IPS-NIHi7 (cell line): ENCODE data around the gene CCDC177.

Experiments
- DNase-seq: peaks from one replicate; pipeline ENCODE4 v3.0.0; 2012; ENCODE audit warnings: mixed read lengths; ENCODE audit errors: extremely low spot score

CCDC177 gene

DNA sequence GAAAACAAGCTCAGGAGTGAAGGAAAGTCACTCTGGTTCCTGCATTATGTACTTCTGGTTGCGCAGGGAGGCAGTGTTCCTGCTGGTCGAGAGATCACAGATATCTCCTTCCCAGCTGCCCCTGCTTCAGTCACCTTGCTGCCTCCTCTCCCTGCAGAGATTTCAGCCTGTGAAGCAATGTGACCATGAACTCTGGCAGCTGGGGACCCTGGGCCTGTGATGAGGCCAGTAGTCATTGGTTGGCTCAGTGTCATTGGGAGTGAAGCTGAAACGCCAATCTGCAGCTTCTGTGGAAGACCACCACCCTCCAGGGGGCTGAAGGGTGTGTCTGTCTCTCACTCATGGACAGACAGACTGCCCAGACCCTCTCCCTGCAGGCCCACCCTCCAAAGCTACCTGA lies 45.1 kb downstream of the CCDC177 start:
- no peak for DNase-seq

DNA sequence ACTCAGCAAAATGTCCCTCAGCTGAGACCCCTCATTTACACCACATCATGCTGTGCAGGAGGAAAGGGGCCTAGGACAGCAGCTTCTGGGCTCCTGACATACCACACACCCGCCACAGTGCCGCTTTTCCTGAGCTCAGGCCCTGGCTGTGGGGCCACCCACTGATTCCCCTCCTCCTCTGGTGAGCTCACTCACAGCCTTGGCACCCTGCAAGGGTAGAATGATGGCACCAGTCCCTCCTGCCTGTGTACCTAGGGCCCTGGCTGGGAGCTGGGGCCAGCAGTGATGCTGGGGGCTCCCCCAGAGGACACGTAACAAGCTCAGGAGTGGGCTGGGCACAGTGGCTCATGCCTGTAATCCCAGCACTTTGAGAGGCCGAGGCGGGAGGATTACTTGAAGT lies 45.7 kb downstream of the CCDC177 start:
- no peak for DNase-seq

GRCh38 chr14:69528143-69528542 lies 46.5 kb downstream of the CCDC177 start:
- no peak for DNase-seq

DNA sequence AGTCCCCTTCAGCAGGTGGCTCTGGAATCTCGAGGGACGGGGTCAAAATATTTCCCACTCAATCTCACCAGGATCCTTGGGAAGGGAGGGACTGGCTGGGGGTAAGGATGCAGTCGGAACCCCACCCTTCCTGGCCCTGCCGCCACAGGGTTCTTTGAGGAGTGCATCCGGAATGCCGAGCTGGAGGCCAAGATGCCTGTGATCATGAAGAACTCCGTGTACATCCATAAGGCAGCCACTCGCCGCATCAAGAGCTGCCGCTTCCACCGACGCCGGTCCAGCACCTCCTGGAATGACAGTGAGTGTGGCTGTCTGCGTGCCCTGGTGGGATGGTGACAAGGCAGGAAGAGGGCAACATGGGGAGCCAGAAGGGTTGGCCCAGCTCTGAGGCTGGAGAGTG lies 47.0 kb downstream of the CCDC177 start:
- DNase-seq = no peak

GRCh38 chr14:69525896-69526295 lies 48.8 kb downstream of the CCDC177 start:
- no peak for DNase-seq

GRCh38 chr14:69522026-69522425 lies 52.6 kb downstream of the CCDC177 start:
- DNase-seq = no peak
